Activated effector memory CD4-positive, alpha-beta T cell treated with anti-CD3 and anti-CD28 coated beads, Interleukin-2, amount 50 U/mL, for 16 hours (primary cell): ENCODE data around the gene BICC1.
"Not testable (repeated sequence)": the region's sequence is repeated elsewhere in the genome, so short reads cannot be mapped to it uniquely, and the experiment has no call there.

ENCODE experiments used
- DNase-seq: peaks from one replicate; pipeline ENCODE4 v3.0.0-alpha.2; 2020

BICC1 gene

DNA sequence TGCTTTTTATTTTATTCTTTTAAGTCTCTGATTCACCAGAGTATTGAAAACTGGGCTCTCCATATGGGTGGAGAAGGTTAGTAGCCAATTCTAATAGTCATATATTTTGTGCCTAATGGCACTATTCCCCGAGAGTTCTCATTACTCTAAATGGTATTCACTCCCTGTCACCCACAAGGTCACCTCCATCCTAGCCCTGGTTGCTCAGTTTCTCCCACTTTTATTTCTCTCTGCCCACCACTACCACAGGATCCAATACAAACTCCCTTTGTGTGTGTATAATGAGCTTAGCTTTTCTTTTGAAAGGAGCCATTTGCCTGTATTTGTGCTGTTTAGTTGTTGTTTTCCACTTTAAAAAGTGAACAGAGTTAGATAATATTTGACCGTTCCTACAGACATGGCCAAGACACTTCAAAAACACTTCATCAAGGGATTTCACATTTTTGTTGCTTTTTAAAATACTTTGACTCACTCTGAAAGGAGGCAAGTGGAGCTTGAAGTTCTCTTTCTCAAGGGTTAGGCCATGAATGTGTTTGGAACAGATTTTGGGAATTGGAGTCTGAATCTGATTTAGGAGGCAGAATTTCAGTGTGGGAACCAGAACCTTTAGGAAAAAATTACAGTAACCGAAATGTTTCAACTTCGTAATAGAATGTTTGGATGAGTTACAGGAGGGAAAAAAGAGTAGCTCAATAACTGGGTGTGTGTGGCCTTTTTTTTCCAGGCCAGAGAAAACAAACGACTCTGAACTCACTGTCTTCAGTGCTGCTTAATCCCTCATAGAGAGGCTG is 321.3 kb downstream of the BICC1 start:
- DNase-seq: no peak

GRCh38 chr10:58836176-58836700 is 323.6 kb downstream of the BICC1 start:
- DNase-seq: no peak

GRCh38 chr10:58836991-58837575 is 324.4 kb downstream of the BICC1 start:
- DNase-seq: no peak

GRCh38 chr10:58837826-58838225 is 325.2 kb downstream of the BICC1 start:
- no peak for DNase-seq

DNA sequence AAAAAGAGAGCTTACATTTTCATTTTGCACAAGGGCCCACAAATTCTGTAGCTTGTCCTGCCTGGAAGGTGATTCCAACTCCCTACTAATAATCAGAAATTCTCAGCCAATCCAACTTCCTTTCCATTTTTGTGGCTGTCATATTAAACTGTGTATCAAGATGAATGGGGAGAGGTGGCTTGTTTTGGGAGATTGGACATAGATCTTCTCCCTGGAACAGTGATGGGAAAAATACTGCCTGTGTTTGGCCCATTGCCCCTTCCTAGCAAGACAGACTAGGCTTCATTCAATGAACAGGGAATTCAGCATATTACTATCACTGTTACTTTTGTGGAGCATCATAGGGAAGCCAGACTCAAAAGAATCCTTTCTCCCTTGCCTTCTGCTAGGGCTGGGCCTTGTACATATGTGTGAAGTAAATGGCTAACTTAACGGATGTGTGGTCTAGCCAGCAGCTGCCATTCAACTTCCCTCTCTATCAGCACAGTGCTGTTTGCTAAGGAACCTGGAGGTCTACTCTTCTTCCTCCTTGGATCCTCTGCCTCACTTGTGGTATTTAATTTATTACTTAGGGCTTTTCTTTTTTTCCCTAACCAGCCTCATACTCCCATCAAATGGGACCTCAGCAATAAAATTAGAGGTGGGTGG is 326.0 kb downstream of the BICC1 start:
- no peak for DNase-seq

- no peak for DNase-seq
Observed at GRCh38 chr10:58839771-58840170, 327.1 kb downstream of the BICC1 start.

- no peak for DNase-seq
Observed at GRCh38 chr10:58840840-58841435, 328.3 kb downstream of the BICC1 start.

DNA sequence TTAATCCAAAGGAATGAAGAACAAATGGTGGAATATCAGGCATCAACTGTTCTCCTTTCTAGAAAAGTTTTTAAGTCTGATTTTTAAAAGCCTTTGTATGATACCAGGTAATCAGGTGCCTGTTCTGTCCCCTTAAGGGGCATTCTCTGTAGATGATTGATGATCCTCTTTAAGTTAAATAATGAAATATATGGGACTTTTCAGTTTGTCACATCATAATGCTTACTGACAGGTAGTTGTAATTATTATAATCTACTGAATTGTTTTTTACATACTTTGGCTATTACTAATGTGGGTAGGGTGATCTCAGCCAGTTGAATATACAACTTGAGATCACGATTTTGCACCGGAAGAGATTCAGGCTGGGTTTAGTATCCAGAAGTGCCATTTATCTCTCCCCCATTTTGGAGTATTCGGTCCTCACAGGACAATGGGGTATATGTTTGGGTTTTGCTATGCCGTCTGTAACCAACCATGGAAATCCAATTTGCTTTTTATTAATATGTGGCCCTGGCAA is 330.2 kb downstream of the BICC1 start:
- DNase-seq: no peak

GRCh38 chr10:58843760-58844159 is 331.1 kb downstream of the BICC1 start:
- DNase-seq: no peak

GRCh38 chr10:58844680-58845079 is 332.0 kb downstream of the BICC1 start:
- no peak for DNase-seq

DNA sequence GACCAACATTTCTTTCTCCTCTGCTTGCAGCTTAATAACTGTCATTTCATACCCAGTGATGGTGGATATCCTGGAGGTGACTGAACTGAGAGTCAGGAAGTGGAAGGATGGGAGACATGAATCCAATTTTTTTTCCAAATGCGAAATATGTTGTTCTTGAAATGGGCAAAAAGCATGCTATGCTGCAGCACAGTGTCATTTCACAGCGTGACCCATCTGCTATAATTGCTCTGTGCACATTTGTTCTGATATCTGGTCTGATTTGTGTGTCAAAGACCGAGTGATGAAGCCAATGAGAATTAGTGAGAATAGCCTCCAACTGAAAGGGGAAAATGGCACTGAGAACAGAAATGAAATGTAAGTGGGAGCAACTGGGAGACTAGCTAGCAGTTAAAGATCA is 334.2 kb downstream of the BICC1 start:
- DNase-seq: no peak

DNA sequence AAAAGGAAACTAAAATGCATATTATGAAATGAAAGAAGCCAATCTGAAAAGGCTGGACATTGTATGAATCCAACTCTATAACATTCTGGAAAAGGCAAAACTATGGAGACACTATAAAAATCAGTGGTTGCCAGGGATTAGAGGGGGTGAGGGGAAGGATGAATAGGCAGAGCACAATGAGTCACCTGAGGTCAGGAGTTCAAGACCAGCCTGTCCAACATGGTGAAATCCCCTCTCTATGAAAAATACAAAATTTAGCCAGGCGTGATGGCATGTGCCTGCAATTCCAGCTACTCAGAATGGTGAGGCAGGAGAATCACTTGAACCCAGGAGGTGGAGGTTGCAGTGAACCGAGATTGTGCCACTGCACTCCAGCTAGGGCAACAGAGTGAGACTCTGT is 338.9 kb downstream of the BICC1 start:
- DNase-seq: no peak

DNA sequence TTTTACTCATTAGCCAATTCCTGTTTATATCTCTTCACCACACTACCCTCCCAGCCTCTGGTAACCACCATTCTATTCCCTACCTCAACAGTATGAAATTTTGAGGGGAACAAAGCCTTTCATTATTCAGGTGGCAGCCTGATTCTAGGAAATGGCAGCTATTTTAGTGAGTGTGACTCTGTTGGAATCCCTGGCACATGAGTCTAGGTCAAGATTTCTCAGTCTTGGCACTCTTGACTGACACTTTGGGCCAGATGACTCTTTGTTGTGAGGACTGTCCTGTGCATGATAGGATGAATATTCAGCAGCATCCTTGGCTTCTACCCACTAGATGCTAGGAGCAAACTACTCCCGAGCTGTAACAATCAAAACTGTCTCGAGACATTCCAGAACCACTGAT is 341.0 kb downstream of the BICC1 start:
- no peak for DNase-seq

DNA sequence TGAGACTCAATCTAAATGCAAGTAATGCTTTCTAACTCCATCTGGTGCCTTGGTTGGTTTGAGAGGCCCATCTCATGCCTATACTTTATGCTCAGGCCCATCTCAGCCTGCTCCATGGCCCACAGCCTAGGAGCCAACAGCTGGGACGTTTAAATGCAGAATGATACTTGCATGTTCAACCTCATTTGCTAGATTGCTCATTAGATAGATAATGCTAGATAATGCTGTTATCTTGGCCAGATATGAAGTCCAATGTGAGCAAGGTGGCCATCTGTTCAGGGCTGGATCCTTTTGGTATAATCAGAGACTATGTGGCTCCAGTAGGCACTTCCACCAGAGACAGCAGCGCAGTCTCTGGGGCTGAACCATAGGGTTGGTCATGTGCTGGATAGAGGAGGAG is 342.1 kb downstream of the BICC1 start:
- no peak for DNase-seq

DNA sequence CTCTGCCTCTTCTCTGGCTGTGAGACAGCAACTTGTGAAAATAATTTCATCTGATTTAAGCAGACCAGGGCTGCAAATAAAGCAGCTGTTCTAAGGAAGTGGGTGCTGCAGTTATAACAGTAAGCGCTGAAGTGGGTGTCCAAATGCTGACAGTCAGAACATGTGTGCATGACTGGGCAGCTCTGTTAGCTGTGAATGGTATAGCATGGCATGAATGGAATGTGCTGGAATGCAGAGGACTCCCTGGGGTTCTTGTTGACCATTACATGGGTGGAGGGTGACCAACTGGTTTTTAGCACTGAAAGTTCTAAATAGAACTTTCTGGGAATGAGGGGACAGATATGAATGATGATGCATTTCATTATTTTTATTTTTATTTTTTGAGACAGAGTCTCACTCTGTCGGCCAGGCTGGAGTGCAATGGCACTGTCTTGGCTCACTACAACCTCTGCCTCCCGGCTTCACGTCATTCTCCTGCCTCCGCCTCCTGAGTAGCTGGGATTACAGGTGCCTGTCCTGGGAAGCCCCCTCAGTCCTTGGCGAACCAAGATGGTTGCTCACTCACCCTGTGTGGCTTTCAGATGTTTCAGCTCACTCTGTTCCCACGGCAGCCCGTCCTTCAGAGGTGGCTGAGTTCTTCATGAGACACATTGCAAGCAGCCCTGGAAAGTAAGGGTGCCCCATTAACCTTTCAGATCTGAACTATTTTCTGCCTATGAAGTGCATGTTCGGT is 344.0 kb downstream of the BICC1 start:
- no peak for DNase-seq

- no peak for DNase-seq
Observed at GRCh38 chr10:58857251-58857805, 344.7 kb downstream of the BICC1 start.

- DNase-seq: not testable (repeated sequence)
Observed at GRCh38 chr10:58858123-58858522, 345.5 kb downstream of the BICC1 start.

DNA sequence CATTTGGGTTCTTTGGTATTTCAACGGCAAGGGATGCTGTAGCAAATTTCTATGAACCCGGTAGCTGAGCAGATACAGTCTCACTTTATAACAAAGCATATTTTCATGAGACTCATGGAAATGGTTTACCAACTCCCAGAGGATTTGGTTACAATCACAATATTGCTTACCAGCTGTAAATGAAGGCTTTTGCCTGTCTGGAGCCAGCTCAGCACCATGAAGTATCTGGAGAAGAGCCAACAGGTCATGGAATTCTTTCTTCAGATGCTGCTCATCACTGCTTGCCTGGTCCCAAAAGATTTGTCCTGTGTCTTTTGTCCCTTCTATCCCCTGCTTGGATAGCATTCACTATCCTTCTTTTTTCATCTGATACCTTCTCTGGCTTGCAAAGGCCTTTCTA is 346.9 kb downstream of the BICC1 start:
- no peak for DNase-seq

GRCh38 chr10:58867683-58868082 is 355.0 kb downstream of the BICC1 start:
- DNase-seq: no peak

GRCh38 chr10:58868736-58869435 is 356.2 kb downstream of the BICC1 start:
- DNase-seq: no peak

DNA sequence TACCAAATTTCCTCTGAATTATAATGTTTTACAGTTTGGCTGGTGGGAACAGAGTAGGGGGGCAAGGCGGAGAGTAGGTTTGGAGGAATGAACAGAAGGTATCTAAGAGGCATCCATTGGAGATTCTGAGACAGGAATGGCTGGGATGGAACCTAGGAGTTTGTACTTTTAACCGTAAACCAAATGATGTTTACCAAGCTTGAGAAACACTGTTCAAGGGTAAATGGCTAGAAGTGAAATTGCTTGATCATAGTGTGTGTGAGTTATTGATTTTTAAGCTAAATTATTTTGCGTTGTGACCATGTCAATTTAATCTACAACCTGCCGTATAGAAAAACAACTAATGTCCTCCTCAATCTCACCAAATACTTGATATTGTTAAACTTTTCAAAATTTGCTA is 357.4 kb downstream of the BICC1 start:
- no peak for DNase-seq

DNA sequence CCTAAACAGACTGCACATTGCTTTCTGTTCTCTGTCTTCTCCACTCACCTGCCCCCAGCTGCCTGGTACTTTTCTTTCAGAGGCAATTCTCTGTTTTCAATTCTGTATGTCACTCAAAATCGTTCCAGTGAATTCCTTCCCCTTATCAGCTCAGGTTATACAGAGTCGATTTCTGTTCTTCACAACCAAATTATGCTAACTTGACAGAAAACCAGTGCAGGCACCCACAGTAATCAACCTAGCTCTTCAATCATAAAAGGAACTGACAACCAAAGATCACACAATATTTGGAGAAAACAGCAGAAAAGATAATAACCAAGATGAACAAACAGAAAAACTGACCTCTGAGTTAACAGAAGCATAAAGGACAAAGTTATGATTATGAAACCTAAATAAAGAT is 360.5 kb downstream of the BICC1 start:
- DNase-seq: no peak
